Retina (tissue), 1 donor: Measurements from ENCODE around the gene R3HDM4.
"Not testable (repeated sequence)": the region's sequence is repeated elsewhere in the genome, so short reads cannot be mapped to it uniquely, and the experiment has no call there.

Experiments used
- DNase-seq: peaks from one replicate; pipeline ENCODE4 v3.0.0-alpha.2; 2016

R3HDM4 gene

DNA sequence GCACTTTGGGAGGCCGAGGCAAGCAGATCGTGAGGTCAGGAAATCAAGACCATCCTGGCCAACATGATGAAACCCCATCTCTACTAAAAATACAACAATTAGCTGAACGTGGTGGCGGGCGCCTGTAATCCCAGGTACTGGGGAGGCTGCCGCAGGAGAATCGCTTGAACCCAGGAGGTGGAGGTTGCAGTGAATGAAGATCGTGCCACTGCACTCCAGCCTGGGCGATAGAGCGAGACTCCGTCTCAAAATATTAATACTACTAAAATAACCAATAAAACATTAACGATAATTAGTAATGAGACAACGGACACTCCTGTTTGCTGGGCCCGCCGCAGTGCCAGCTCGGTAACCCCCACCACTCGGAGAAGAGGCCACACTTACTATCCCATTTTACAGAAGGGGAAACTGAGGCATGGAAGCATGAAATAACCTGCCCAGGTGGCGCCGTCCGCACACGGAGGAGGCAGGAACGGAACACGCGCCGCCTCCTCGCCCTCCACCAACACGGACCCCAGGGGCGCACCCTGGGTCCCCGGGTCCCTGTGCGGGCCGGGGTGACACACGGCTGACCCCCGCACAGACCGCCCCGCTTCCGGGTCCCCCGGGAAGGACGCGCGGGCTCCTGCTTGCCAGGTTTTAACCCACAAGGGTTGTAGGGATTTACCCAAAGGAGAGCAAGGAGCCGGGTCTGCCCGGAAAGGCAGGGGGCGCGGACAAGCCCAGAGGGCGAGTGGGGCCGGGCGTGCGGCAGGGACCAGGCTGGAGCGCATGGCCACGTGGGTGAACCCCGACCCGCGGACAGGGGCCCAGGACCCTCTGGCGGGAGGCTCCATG lies 1.6 kb downstream of the R3HDM4 start:
- no peak for DNase-seq

DNA sequence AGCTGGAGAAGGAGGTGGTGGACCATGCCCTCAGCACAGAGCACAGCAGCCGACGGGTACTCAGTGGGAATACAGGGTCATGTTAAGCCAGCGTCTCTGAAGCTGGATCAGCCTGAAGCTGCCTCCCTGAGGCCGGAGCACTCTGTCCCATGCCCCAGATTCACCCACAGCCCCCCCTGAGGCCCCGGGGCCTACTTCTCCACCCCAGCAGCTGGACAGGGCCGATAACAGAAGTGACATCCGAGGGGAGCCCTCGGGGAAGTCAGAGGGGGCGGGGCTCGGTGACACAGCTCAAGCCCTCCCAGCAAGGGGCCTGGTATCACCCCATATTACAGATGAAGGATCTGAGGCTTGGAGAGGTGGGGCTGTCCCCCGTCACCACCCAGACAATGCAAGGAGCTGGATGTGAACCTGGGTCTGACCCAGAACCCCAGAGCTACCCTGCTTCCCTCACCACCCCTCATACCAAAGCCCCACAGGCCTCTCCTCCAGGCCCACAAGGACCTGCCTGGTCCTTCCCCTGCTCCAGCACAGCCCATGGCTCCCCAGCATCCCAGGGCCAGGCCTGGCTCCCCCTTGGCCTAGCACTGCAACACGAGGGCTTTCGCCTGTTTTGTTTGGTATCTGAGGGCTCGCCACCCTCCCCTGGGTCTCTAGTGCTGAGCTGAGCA lies 5.7 kb downstream of the R3HDM4 start:
- no peak for DNase-seq

DNA sequence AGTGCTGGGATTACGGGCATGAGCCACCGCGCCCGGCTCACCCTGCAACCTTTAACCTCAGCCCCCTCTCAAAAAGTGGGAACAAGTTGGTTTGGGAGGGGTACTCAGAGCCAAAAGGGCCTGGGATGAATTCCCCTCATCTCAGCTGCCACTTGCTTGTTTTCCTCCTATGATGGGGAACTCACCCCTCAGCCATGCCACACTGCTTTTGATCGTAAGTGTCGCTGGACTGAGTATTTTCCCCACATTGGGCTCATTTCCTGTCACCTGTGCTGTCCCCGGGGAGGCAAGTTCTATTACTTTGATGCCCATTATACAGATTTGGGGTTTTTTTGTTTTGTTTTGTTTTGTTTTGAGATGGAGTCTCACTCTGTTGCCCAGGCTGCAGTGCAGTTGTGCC lies 6.5 kb downstream of the R3HDM4 start:
- DNase-seq, result no peak

- DNase-seq, result no peak
Measured at GRCh38 chr19:904545-904944, 8.5 kb downstream of the R3HDM4 start.

DNA sequence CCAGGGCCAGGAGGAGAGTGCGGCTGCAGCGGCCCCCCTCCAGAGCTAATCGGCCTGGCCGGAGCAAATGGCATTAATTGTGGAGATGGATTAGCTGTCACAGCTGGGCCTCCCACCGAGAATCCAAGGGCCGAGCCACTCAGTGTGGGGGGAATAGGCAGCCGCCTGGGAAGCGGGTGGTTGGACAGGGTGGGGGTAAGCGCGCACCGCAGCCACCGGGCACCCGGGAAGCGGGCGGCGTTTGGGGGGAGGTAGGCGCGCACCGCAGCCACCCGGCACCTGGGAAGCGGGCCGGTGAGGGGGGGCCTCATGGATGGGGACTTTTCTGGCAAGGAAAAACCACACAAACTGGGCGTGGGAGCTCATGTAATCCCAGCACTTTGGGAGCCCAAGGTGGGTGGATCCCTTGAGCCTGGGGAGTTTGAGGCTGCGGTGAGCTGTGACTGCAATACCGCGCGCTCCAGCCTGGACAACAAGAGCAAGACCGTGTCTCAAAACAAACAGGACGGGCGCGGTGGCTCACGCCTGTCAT lies 9.7 kb downstream of the R3HDM4 start:
- peak; percentile 69 for DNase-seq

GRCh38 chr19:902446-903226 lies 10.4 kb downstream of the R3HDM4 start:
- DNase-seq, result no peak

DNA sequence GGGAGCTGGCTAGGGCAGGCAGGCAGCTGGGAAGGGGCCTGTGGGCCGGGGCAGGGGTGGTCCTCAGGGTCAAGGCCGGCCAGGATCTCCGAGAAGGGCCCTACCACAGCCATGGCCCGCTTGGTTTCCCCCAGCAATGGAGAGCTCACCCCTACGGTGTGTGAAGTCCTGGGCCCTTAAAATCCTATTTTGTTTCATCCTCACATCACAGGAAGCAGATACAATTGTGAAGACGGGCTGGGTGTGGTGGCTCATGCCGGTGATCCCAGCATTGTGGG lies 11.0 kb downstream of the R3HDM4 start:
- DNase-seq, result no peak

DNA sequence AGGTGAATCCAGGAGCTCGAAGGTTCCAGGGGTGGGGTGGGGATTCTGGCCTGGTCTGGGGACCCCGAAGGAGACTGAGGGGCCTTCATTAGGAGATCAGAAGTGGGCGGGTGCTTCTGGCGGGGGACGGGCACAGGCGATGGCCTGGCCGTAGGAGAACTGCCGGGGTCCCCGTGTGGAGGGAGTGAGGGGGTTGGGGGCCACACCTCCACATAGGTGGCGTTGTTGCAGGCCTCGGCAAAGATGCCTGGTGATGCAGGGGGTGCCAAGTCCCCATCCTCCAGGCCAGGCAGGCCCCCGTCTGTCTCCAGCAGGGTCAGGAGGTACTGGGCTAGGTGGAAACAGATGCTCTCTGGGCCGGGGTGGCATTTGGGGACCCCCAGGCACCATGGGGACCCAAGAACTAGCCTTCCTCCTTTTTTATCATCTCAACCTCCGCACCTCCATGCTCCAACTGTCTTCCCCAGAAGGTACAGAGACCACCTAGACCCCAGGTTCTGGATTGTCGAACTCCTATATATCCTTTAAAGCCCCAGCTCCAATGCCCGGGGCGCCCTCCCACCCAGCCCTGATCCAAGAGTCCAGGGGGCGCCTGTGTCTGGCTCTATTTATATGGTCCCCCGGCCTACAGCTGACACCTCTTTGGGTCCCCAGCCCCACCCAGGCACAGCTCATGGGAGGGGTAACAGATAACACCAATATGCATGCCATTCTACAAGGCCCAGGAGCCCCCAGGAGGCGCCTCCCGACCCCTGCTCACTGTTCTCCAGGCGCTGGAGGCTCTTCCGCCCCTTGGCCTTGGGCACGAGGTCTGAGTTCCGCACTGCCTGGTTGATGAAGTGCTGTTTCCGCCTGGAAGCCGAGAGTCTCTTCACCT lies 11.6 kb downstream of the R3HDM4 start:
- DNase-seq, result no peak

DNA sequence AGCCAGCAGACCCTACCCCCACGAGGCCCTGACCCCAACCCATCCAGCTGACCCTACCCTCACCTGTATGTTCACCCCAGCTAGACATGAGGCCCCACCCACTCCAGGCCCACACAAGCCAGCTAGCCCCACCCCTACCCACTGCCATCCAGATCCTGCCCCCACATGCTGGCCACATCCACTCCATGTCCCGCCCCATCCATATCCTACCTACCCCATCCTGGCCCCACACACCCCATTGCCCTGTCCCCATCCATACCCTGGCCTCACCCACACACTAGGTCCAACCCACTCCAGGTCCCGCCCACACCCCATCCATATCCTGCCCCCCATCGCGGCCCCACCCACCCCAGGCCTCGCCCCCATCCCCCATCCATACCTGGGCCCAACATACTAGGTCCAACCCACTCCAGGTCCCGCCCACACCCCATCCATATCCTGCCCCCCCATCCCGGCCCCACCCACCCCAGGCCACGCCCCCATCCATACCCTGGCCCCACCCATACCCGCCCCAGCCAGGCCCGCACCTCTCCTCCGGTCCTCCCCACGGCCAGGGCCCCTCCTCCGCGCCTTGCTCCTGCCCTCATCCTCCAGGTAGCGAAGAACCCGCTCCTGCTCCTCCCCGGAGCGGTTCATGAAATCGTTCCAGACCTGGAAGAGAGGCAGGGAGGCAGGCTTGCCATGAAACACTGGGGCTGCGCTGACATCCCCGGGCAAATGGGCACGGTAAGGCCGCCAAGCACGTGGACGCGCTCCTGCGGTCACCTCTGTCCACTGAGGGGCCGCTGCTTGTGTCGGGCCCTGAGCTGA lies 12.5 kb downstream of the R3HDM4 start:
- DNase-seq, result no peak

DNA sequence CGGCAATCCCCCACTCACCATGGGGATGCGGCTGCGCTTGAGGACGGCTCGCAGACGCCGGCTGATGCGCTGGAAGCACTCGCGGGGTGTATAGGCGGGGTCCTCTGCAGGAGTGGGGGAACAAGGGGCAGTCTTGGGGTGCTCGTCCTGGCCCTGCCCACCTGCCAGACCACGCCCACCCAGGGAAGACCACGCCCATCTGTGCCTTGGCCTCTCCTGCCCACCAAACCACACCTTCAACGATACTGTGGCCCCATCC lies 13.0 kb downstream of the R3HDM4 start:
- DNase-seq, result no peak

- DNase-seq, result no peak
Measured at GRCh38 chr19:899336-900042, 13.5 kb downstream of the R3HDM4 start.

DNA sequence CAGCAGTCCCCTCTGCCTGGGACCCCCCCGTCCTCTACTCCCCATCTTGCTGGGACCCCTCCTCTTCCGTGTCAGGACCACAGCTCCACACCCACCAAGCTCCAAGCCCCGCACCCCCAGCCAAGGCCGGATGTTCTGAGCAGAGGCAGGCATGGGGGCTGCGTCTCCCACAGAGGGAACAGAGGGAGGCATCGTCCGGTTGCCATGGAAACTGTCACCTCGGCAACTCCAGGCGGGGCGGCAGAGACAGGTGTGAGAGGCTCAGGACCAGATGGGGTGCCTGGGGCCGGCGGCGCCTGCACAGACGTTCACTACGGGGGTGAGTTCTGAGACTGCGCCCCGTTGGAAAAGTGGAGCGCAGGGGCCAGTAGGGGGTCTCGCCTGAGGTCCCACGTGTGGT lies 14.4 kb downstream of the R3HDM4 start:
- DNase-seq, result peak; percentile 70

GRCh38 chr19:897442-898039 lies 15.5 kb downstream of the R3HDM4 start:
- DNase-seq, result no peak

- no peak for DNase-seq
Measured at GRCh38 chr19:896999-897398, 16.0 kb downstream of the R3HDM4 start.

- DNase-seq, result no peak
Measured at GRCh38 chr19:896434-896833, 16.6 kb downstream of the R3HDM4 start.

DNA sequence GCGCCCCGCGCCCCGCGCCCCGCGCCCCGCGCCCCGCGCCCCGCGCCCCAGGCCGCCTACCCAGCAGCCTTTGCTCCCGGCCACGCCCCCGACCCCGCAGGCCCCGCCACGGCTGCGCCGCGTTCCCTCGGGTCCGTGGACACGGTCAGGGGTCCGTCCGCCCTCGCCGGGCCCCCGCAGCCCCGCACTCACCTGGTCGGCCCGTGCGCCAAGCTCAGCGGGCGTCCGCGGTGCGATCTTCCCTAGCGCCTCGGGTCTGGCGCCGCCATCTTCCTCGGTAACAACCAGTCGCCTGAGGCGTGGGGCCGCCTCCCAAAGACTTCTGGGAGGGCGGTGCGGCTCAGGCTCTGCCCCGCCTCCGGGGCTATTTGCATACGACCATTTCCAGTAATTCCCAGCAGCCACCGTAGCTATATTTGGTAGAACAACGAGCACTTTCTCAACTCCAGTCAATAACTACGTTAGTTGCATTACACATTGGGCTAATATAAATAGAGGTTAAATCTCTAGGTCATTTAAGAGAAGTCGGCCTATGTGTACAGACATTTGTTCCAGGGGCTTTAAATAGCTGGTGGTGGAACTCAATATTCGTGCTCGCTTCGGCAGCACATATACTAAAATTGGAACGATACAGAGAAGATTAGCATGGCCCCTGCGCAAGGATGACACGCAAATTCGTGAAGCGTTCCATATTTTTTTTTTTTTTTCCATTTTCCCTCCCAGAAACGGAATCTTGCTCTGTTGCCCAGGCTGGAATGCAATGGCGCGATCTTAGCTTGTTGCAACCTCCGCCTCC lies 19.9 kb downstream of the R3HDM4 start, which contains the start of the genes MED16 and RNU6-9:
Gene MED16, minus strand, starts transcription at position 294 of the 796 bp plus-strand sequence. CDS start 2,056 bp downstream, outside the sequence.
Gene RNU6-9, plus strand, starts transcription at position 591 of the 796 bp plus-strand sequence.
- DNase-seq, result peak; percentile 99

GRCh38 chr19:892243-892893 lies 20.7 kb downstream of the R3HDM4 start:
- no peak for DNase-seq

GRCh38 chr19:891421-892200 lies 21.4 kb downstream of the R3HDM4 start:
- not testable (repeated sequence) for DNase-seq
